ENCODE measurements around the gene RALGPS1.

GRCh38 chr9:127173063-127173462 lies 258.5 kb downstream of the RALGPS1 start:
- TF ChIP-seq POLR2A (IDR thresholded peaks at IDR 0.05) (no peak), CTCF (IDR thresholded peaks at IDR 0.05) (no peak)

Measured in tibial nerve (tissue), 3 donors.